HEK293 (cell line): ENCODE results near the gene CTLA4.

ENCODE experiments used
- OSR2 ChIP-seq: fragments of 450-650 bp; formaldehyde crosslinking; IDR thresholded peaks from 2 replicates; pipeline ENCODE4 v1.5.1; 2016; ENCODE audit warnings: missing biosample characterization, missing genetic modification characterization
- ZFP37 ChIP-seq: fragments of 450-650 bp; formaldehyde crosslinking; IDR thresholded peaks from 2 replicates; pipeline ENCODE4 v1.5.1; 2016; ENCODE audit warnings: missing biosample characterization, missing genetic modification characterization
- ZNF133 ChIP-seq: fragments of 450-650 bp; formaldehyde crosslinking; IDR thresholded peaks from 2 replicates; pipeline ENCODE4 v1.5.1; 2016; ENCODE audit warnings: missing biosample characterization, missing genetic modification characterization
- ZNF155 ChIP-seq: fragments of 450-650 bp; formaldehyde crosslinking; IDR thresholded peaks from 2 replicates; pipeline ENCODE4 v1.5.1; 2016; ENCODE audit warnings: missing biosample characterization, missing genetic modification characterization
- ZNF23 ChIP-seq: fragments of 450-650 bp; formaldehyde crosslinking; IDR thresholded peaks from 2 replicates; pipeline ENCODE4 v1.5.1; 2016; ENCODE audit warnings: missing biosample characterization, missing genetic modification characterization, borderline replicate concordance
- ZNF404 ChIP-seq: fragments of 450-650 bp; formaldehyde crosslinking; IDR thresholded peaks from 2 replicates; pipeline ENCODE4 v1.5.1; 2017; ENCODE audit warnings: missing biosample characterization, missing genetic modification characterization
- ZNF423 ChIP-seq: fragments of 450-650 bp; formaldehyde crosslinking; IDR thresholded peaks from 2 replicates; pipeline ENCODE4 v1.5.1; 2016; ENCODE audit warnings: missing biosample characterization, missing genetic modification characterization
- ZNF585B ChIP-seq: fragments of 450-650 bp; formaldehyde crosslinking; IDR thresholded peaks from 2 replicates; pipeline ENCODE4 v1.5.1; 2016; ENCODE audit warnings: missing biosample characterization, missing genetic modification characterization
- ZNF747 ChIP-seq: fragments of 450-650 bp; formaldehyde crosslinking; IDR thresholded peaks from 2 replicates; pipeline ENCODE4 v1.5.1; 2016; ENCODE audit warnings: missing biosample characterization, missing genetic modification characterization
- TF ChIP-seq, protein P1 (sequence below): IDR thresholded peaks from 2 replicates; pipeline ENCODE4 v1.6.1; 2011; ENCODE audit warnings: mild to moderate bottlenecking, low read depth, low read length, borderline replicate concordance
- TF ChIP-seq, protein P2 (sequence below): fragments of 450-650 bp; formaldehyde crosslinking; IDR thresholded peaks from 2 replicates; pipeline ENCODE4 v1.5.1; 2016; ENCODE audit warnings: missing biosample characterization, missing genetic modification characterization
- TF ChIP-seq, protein P3 (sequence below): fragments of 450-650 bp; formaldehyde crosslinking; IDR thresholded peaks from 2 replicates; pipeline ENCODE4 v1.5.1; 2016; ENCODE audit warnings: missing biosample characterization, missing genetic modification characterization, low read depth
- TF ChIP-seq, protein P4 (sequence below): fragments of 450-650 bp; formaldehyde crosslinking; IDR thresholded peaks from 2 replicates; pipeline ENCODE4 v1.5.1; 2016; ENCODE audit warnings: missing biosample characterization, missing genetic modification characterization
- TF ChIP-seq, protein P5 (sequence below): fragments of 450-650 bp; formaldehyde crosslinking; IDR thresholded peaks from 2 replicates; pipeline ENCODE4 v1.5.1; 2016; ENCODE audit warnings: missing biosample characterization, missing genetic modification characterization

DNA sequence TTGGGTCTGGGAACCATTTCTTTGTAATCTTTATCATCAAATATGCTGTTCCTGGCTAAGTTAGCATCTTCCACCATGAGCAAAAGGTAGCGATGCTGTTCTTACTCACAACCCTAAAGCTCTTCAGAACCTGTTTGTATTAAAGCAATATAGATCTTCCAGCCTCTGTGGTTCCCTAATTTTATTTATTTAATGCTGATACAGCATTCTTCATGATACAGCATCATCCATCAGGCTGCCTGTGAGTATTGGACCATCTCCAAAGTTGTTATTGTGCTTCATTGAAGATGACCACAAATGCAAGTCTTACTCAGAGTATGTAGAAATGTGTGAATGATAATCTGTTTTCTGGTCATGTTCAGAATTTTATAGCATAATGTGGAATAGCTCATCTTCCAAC lies 40.9 kb upstream of the CTLA4 start:
- TF ChIP-seq, protein P1, sequence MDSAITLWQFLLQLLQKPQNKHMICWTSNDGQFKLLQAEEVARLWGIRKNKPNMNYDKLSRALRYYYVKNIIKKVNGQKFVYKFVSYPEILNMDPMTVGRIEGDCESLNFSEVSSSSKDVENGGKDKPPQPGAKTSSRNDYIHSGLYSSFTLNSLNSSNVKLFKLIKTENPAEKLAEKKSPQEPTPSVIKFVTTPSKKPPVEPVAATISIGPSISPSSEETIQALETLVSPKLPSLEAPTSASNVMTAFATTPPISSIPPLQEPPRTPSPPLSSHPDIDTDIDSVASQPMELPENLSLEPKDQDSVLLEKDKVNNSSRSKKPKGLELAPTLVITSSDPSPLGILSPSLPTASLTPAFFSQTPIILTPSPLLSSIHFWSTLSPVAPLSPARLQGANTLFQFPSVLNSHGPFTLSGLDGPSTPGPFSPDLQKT: no peak
- TF ChIP-seq ZNF404 (tag by site-specific recombination) (no peak), ZNF747 (no peak), ZNF133 (tag by site-specific recombination) (no peak), OSR2 (tag by site-specific recombination) (no peak), ZNF585B (tag by site-specific recombination) (no peak), ZNF155 (tag by site-specific recombination) (no peak), ZNF423 (tag by site-specific recombination) (no peak), ZNF23 (tag by site-specific recombination) (no peak), ZFP37 (tag by site-specific recombination) (no peak)
- TF ChIP-seq, protein P2, sequence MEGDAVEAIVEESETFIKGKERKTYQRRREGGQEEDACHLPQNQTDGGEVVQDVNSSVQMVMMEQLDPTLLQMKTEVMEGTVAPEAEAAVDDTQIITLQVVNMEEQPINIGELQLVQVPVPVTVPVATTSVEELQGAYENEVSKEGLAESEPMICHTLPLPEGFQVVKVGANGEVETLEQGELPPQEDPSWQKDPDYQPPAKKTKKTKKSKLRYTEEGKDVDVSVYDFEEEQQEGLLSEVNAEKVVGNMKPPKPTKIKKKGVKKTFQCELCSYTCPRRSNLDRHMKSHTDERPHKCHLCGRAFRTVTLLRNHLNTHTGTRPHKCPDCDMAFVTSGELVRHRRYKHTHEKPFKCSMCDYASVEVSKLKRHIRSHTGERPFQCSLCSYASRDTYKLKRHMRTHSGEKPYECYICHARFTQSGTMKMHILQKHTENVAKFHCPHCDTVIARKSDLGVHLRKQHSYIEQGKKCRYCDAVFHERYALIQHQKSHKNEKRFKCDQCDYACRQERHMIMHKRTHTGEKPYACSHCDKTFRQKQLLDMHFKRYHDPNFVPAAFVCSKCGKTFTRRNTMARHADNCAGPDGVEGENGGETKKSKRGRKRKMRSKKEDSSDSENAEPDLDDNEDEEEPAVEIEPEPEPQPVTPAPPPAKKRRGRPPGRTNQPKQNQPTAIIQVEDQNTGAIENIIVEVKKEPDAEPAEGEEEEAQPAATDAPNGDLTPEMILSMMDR (tag by site-specific recombination): no peak
- TF ChIP-seq, protein P3, sequence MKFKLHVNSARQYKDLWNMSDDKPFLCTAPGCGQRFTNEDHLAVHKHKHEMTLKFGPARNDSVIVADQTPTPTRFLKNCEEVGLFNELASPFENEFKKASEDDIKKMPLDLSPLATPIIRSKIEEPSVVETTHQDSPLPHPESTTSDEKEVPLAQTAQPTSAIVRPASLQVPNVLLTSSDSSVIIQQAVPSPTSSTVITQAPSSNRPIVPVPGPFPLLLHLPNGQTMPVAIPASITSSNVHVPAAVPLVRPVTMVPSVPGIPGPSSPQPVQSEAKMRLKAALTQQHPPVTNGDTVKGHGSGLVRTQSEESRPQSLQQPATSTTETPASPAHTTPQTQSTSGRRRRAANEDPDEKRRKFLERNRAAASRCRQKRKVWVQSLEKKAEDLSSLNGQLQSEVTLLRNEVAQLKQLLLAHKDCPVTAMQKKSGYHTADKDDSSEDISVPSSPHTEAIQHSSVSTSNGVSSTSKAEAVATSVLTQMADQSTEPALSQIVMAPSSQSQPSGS (tag by site-specific recombination): no peak
- TF ChIP-seq, protein P4, sequence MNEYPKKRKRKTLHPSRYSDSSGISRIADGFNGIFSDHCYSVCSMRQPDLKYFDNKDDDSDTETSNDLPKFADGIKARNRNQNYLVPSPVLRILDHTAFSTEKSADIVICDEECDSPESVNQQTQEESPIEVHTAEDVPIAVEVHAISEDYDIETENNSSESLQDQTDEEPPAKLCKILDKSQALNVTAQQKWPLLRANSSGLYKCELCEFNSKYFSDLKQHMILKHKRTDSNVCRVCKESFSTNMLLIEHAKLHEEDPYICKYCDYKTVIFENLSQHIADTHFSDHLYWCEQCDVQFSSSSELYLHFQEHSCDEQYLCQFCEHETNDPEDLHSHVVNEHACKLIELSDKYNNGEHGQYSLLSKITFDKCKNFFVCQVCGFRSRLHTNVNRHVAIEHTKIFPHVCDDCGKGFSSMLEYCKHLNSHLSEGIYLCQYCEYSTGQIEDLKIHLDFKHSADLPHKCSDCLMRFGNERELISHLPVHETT (tag by site-specific recombination): no peak
- TF ChIP-seq, protein P5, sequence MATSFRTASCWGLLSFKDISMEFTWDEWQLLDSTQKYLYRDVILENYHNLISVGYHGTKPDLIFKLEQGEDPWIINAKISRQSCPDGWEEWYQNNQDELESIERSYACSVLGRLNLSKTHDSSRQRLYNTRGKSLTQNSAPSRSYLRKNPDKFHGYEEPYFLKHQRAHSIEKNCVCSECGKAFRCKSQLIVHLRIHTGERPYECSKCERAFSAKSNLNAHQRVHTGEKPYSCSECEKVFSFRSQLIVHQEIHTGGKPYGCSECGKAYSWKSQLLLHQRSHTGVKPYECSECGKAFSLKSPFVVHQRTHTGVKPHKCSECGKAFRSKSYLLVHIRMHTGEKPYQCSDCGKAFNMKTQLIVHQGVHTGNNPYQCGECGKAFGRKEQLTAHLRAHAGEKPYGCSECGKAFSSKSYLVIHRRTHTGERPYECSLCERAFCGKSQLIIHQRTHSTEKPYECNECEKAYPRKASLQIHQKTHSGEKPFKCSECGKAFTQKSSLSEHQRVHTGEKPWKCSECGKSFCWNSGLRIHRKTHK (tag by site-specific recombination): no peak
